Endothelial cell (in vitro differentiated cells): Measurements from ENCODE around the gene STX8. TPM values are rescaled to one million over a fixed set of nuclear protein-coding genes. Genes with fewer than 3 reads are reported as not detected.
"Not testable (repeated sequence)": the region's sequence is repeated elsewhere in the genome, so short reads cannot be mapped to it uniquely, and the experiment has no call there.

Experiments
- DNase-seq: peaks from one replicate; pipeline ENCODE4 v3.0.0; 2021; ENCODE audit warnings: low spot score
- H3K27ac Mint-ChIP-seq: one replicate; pipeline ENCODE4 v1.8.0; 2021; ENCODE audit warnings: mixed read lengths, inconsistent platforms; ENCODE audit not compliant: unreplicated experiment
- H3K27me3 Mint-ChIP-seq: one replicate; pipeline ENCODE4 v1.8.0; 2021; ENCODE audit warnings: mild to moderate bottlenecking, moderate library complexity, mixed read lengths, inconsistent platforms; ENCODE audit not compliant: unreplicated experiment
- H3K36me3 Mint-ChIP-seq: one replicate; pipeline ENCODE4 v1.8.0; 2021; ENCODE audit warnings: mild to moderate bottlenecking, low read depth, mixed read lengths, inconsistent platforms; ENCODE audit not compliant: unreplicated experiment
- H3K4me1 Mint-ChIP-seq: one replicate; pipeline ENCODE4 v1.8.0; 2021; ENCODE audit warnings: mild to moderate bottlenecking, mixed read lengths, inconsistent platforms; ENCODE audit not compliant: unreplicated experiment
- H3K4me3 Mint-ChIP-seq: one replicate; pipeline ENCODE4 v1.8.0; 2021; ENCODE audit warnings: mild to moderate bottlenecking, mixed read lengths, inconsistent platforms; ENCODE audit not compliant: unreplicated experiment
- H3K9me3 Mint-ChIP-seq: one replicate; pipeline ENCODE4 v1.8.0; 2021; ENCODE audit warnings: mixed read lengths, inconsistent platforms; ENCODE audit not compliant: unreplicated experiment
- CTCF ChIP-seq: fragments of 200-600 bp; sonication (generic); IDR thresholded peaks from one replicate; pipeline ENCODE4 v1.5.0; 2021; ENCODE audit warnings: antibody characterized with exemption; ENCODE audit not compliant: unreplicated experiment
- total RNA-seq: library from RNA; stranded (reverse); fragmentation: NEBNext Ultra II Directional; extraction: Animal tissue kit (Norgen Biotek cat#: 25700); gene quantifications from one replicate; pipeline ENCODE4 v1.2.1, GENCODE V29; 2021; ENCODE audit not compliant: unreplicated experiment

STX8 gene
- total RNA-seq, 1 donor from 2014 or later = 49.2 TPM

DNA sequence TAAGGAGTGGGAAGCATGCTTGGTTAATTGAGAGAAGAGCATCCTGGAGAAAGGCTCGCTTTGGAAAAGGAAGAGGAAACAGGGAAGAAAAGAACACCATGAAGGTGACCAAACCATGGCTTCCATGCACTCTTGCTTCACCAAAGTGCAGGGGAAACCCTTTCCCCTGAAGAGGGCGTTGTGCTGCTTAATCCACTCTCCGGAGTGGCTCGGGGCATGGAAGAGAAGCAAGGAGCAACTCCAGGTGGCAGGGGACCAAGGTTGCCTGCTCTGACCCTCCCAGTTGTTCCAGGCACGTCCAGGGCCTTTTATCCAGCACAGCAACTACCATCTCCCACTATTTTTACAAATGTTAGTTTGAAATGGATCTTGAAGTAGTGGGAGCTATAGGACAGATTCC lies 108.1 kb downstream of the STX8 start:
- no peak overlapping the region for H3K27ac Mint-ChIP-seq
- H3K9me3 Mint-ChIP-seq = no peaks in the 10 kb centered on the region
- H3K4me3 Mint-ChIP-seq = no peak overlapping the region
- peak; percentile 7 for TF ChIP-seq CTCF
- no peaks in the 10 kb centered on the region for H3K27me3 Mint-ChIP-seq
- peak; percentile 28 for DNase-seq
- peaks cover 3% of the 10 kb centered on the region for H3K36me3 Mint-ChIP-seq
- peaks cover 11% of the 10 kb centered on the region for H3K4me1 Mint-ChIP-seq

DNA sequence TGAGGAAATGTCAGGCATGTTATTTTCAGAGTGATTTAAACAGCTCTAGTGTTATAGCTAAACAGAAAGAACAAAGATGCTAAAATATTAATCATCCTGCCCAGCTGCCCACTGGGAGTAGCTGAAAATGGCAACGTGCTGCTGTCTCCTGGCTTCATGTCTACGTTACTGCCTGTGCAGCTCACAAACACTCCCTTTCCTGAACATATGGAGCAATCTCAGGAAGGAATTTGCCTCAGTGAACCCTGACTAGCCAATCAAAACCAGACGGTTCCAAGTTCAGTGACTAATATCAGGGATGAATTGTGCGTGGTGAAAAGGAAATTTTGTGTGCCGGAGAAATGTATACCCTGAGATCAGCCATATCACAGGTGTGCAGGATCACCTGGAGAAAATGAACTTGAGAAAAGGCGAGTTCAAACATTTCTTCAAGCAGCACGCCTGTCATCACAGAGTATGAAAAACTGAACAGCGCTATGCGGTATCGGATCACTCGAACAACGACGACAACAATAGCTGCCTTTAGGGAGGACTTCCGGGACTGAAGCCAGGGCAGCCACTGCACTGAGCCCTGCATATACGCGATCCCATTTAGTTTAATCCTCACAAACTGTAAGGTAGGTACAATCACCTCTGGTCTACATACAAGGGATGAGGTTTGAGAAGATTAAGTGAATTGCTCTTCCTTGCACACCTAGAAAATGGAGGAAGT lies 110.3 kb downstream of the STX8 start:
- Mint-ChIP-seq H3K9me3 (no peaks in the 10 kb centered on the region), H3K27me3 (no peaks in the 10 kb centered on the region), H3K4me3 (no peak overlapping the region), H3K4me1 (peaks cover 10% of the 10 kb centered on the region), H3K36me3 (peaks cover 3% of the 10 kb centered on the region), H3K27ac (no peak overlapping the region)
- no peak for TF ChIP-seq CTCF
- DNase-seq = no peak

- peaks cover 9% of the 10 kb centered on the region for H3K36me3 Mint-ChIP-seq
- H3K27ac Mint-ChIP-seq = no peak overlapping the region
- H3K4me1 Mint-ChIP-seq = no peaks in the 10 kb centered on the region
- H3K4me3 Mint-ChIP-seq = no peak overlapping the region
- no peaks in the 10 kb centered on the region for H3K9me3 Mint-ChIP-seq
- no peaks in the 10 kb centered on the region for H3K27me3 Mint-ChIP-seq
- DNase-seq = no peak
- no peak for TF ChIP-seq CTCF
These were observed 118.6 kb downstream of the STX8 start for GRCh38 chr17:9457005-9457404.

DNA sequence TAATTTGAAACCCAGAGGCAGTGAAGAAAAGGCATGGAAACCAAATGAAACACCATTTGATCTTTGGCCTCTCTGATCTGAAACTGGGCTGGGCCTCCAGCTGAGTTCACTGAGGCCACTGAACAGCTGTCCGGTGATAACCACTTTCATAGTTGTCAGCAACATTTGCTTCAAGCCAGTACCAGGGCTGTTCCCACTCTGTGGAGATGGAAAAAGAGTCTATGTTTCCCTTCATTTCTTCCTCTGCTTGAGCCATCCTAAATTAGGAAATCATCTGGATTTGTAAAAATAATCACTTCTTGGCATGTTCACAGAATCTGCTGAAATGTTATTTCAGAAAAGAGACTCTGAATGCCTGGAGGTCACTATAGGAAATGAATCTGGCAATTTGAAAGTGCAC lies 119.3 kb downstream of the STX8 start:
- no peak for DNase-seq
- TF ChIP-seq CTCF = no peak
- no peaks in the 10 kb centered on the region for H3K27me3 Mint-ChIP-seq
- peaks cover 9% of the 10 kb centered on the region for H3K36me3 Mint-ChIP-seq
- H3K4me3 Mint-ChIP-seq = no peak overlapping the region
- no peak overlapping the region for H3K27ac Mint-ChIP-seq
- no peaks in the 10 kb centered on the region for H3K9me3 Mint-ChIP-seq
- H3K4me1 Mint-ChIP-seq = no peaks in the 10 kb centered on the region

GRCh38 chr17:9451934-9452333 lies 123.7 kb downstream of the STX8 start:
- no peak for TF ChIP-seq CTCF
- Mint-ChIP-seq H3K9me3 (no peaks in the 10 kb centered on the region), H3K27me3 (no peaks in the 10 kb centered on the region)

DNA sequence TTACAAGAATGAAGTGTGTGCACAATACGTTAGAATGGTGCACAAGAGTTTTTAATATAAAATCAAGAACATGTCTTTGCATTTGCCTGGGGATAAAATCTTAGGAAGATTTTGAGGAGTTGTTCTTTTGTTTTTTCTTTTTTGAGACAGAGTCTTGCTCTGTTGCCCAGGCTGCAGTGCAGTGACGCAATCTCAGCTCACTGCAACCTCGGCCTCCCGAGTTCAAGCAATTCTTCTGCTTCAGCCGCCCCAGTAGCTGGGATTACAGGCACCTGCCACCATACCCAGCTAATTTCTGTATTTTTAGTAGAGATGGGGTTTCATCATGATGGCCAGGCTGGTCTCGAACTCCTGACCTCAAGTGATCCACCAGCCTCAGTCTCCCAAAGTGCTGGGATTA lies 128.3 kb downstream of the STX8 start:
- not testable (repeated sequence) for DNase-seq, H3K9me3 Mint-ChIP-seq, H3K36me3 Mint-ChIP-seq, H3K4me1 Mint-ChIP-seq, H3K4me3 Mint-ChIP-seq, H3K27me3 Mint-ChIP-seq, H3K27ac Mint-ChIP-seq

More at GRCh38 chr17:9451934-9452333, 123.7 kb downstream of the STX8 start:
- H3K4me1 Mint-ChIP-seq = peaks cover 2% of the 10 kb centered on the region
- no peaks in the 10 kb centered on the region for H3K36me3 Mint-ChIP-seq
- H3K4me3 Mint-ChIP-seq = no peak overlapping the region
- no peak for DNase-seq
- no peak overlapping the region for H3K27ac Mint-ChIP-seq
